NK-92 treated with Interleukin-12 subunit alpha and Interleukin-12 subunit beta, amount 100 ng/mL, for 24 hours (cell line): ENCODE results near the gene LTBP3.
A peak's percentile ranks its signal among the peaks of the same experiment; 100 is the strongest.

ENCODE experiments used
- DNase-seq: peaks from one replicate; lab custom pipeline; 2025; lab: John Stamatoyannopoulos, UW

LTBP3 gene

GRCh38 chr11:65553301-65554001 lies 4.7 kb downstream of the LTBP3 start:
- no peak for DNase-seq

GRCh38 chr11:65552388-65552951 lies 5.7 kb downstream of the LTBP3 start:
- DNase-seq = no peak

GRCh38 chr11:65551572-65552387 lies 6.4 kb downstream of the LTBP3 start:
- peak; percentile 57 for DNase-seq

- DNase-seq = no peak
Observed at GRCh38 chr11:65549096-65549495, 9.1 kb downstream of the LTBP3 start.

- no peak for DNase-seq
Observed at GRCh38 chr11:65548395-65548794, 9.8 kb downstream of the LTBP3 start.

- DNase-seq = no peak
Observed at GRCh38 chr11:65547446-65548125, 10.6 kb downstream of the LTBP3 start.

GRCh38 chr11:65546217-65546958 lies 11.8 kb downstream of the LTBP3 start:
- peak; percentile 84 for DNase-seq

GRCh38 chr11:65545853-65546216 lies 12.3 kb downstream of the LTBP3 start:
- no peak for DNase-seq

GRCh38 chr11:65542738-65543390 lies 15.3 kb downstream of the LTBP3 start:
- DNase-seq = no peak

- no peak for DNase-seq
Observed at GRCh38 chr11:65541093-65541982, 16.8 kb downstream of the LTBP3 start.

GRCh38 chr11:65540290-65541092 lies 17.7 kb downstream of the LTBP3 start:
- peak; percentile 69 for DNase-seq

- no peak for DNase-seq
Observed at GRCh38 chr11:65539744-65540289, 18.3 kb downstream of the LTBP3 start.

- DNase-seq = no peak
Observed at GRCh38 chr11:65538915-65539743, 19.0 kb downstream of the LTBP3 start.

- DNase-seq = no peak
Observed at GRCh38 chr11:65538232-65538914, 19.8 kb downstream of the LTBP3 start.

GRCh38 chr11:65537620-65538231 lies 20.4 kb downstream of the LTBP3 start:
- no peak for DNase-seq

- no peak for DNase-seq
Observed at GRCh38 chr11:65537296-65537597, 20.9 kb downstream of the LTBP3 start.
